Peyer's patch (tissue), 4 donors: ENCODE measurements around the gene BRINP1. TPM values are rescaled to one million over a fixed set of nuclear protein-coding genes. Genes with fewer than 3 reads are reported as not detected.
A peak's percentile ranks its signal among the peaks of the same experiment; 100 is the strongest.

Experiments
- DNase-seq, 3 donors: peaks; one replicate each; pipeline ENCODE4 v3.0.0-alpha.2; 2017 to 2019
- H3K27ac ChIP-seq, 4 donors: fragments of 200-600 bp; sonication (generic); one replicate each; pipeline ENCODE4 v1.5.1; 2016 to 2019
- H3K27me3 ChIP-seq, 2 donors: fragments of 200-600 bp; sonication (generic); one replicate each; pipeline ENCODE4 v1.5.1; 2019
- H3K36me3 ChIP-seq, 3 donors: fragments of 200-600 bp; sonication (generic); one replicate each; pipeline ENCODE4 v1.5.1; 2016 to 2019
- H3K4me1 ChIP-seq, 4 donors: fragments of 200-600 bp; sonication (generic); one replicate each; pipeline ENCODE4 v1.5.1; 2016 to 2019
- H3K4me3 ChIP-seq, 4 donors: fragments of 200-600 bp; sonication (generic); 1 replicate in 3 of 4; 2 replicates in 1 of 4; pipeline ENCODE4 v1.5.1; 2016 to 2019; ENCODE audit warnings: mild to moderate bottlenecking in 1 of 4
- H3K9me3 ChIP-seq, 4 donors: fragments of 200-600 bp; sonication (generic); one replicate each; pipeline ENCODE4 v1.5.1; 2016 to 2019; ENCODE audit warnings: mild to moderate bottlenecking in 1 of 4
- POLR2A ChIP-seq, 2 donors: fragments of 450-650 bp; IDR thresholded peaks; one replicate each; pipeline ENCODE4 v1.5.1; 2017; ENCODE audit warnings: antibody characterized with exemption in 2 of 2, mild to moderate bottlenecking in 2 of 2, moderate library complexity in 2 of 2
- total RNA-seq, 4 donors: library from RNA; depleted of rRNA; stranded (reverse); fragments of >200 nt; gene quantifications; one replicate each; pipeline ENCODE4 v1.1.0, GENCODE V29; 2016
- TF ChIP-seq, protein P1 (sequence below), 6 experiments: fragments of 450-650 bp in 4 of 6; fragments of 200-600 bp in 2 of 6; sonication (generic) in 1 of 6; IDR thresholded peaks; one replicate each; pipeline ENCODE4 v1.5.1; 2017 to 2019; ENCODE audit warnings: antibody characterized with exemption in 6 of 6, mild to moderate bottlenecking in 3 of 6, moderate library complexity in 1 of 6

The BRINP1 gene
- total RNA-seq, 4 donors from 2014 or later, result 0.47 TPM; not detected in 3

DNA sequence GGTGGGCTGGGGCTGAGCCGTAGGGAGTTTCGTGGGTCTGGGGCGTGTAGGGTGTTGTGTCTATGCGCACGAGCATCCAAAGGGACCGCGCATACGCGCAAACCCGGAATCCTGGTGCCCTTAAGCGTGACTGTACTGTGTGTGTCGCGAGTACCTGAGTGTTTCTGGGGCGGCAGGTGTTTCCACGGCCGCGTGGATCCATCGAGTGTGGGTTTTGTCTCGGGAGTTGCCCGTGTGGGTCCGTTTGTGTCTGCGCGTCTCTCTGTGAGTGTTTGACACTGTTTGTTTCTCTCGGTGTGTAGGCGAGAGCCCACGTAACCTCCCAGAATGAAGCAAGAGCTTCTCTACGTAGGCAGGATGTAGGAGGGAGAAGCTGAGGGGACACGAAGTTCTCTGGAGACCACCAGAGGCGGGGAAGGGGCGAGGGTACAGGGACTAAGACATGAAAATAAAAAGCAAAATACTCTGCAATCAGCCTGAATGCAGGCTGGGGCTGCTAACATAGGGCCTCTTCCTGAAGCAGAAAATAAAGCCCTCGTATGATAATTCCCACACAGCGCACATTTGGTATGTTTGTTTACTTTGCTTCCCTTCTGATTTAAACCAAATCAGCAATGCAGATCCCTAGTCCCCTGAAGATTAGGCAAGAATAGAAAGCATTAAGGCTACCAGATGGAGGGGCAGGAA is 588 bp upstream of the BRINP1 start:
- peak overlapping the region in 1 of 4 donors; percentile 46 for H3K4me3 ChIP-seq
- H3K27ac ChIP-seq, result no peak overlapping the region
- H3K36me3 ChIP-seq, result no peaks in the 10 kb centered on the region
- TF ChIP-seq POLR2A (IDR thresholded peaks at IDR 0.05), result no peak
- no peaks in the 10 kb centered on the region for H3K9me3 ChIP-seq
- DNase-seq, result no peak
- H3K27me3 ChIP-seq, result peaks cover 0 to 12% of the 10 kb centered on the region in 2 donors
- H3K4me1 ChIP-seq, result peaks cover 0 to 9% (median 0%) of the 10 kb centered on the region in 4 donors

- H3K9me3 ChIP-seq, result no peaks in the 10 kb centered on the region
- H3K36me3 ChIP-seq, result no peaks in the 10 kb centered on the region
- peaks cover 0 to 9% (median 0%) of the 10 kb centered on the region in 4 donors for H3K4me1 ChIP-seq
- no peak overlapping the region for H3K27ac ChIP-seq
- DNase-seq, result no peak
- TF ChIP-seq, protein P1, sequence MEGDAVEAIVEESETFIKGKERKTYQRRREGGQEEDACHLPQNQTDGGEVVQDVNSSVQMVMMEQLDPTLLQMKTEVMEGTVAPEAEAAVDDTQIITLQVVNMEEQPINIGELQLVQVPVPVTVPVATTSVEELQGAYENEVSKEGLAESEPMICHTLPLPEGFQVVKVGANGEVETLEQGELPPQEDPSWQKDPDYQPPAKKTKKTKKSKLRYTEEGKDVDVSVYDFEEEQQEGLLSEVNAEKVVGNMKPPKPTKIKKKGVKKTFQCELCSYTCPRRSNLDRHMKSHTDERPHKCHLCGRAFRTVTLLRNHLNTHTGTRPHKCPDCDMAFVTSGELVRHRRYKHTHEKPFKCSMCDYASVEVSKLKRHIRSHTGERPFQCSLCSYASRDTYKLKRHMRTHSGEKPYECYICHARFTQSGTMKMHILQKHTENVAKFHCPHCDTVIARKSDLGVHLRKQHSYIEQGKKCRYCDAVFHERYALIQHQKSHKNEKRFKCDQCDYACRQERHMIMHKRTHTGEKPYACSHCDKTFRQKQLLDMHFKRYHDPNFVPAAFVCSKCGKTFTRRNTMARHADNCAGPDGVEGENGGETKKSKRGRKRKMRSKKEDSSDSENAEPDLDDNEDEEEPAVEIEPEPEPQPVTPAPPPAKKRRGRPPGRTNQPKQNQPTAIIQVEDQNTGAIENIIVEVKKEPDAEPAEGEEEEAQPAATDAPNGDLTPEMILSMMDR (IDR thresholded peaks at IDR 0.05), result no peak
- TF ChIP-seq POLR2A (IDR thresholded peaks at IDR 0.05), result no peak
- no peak overlapping the region for H3K4me3 ChIP-seq
- H3K27me3 ChIP-seq, result peaks cover 0 to 12% of the 10 kb centered on the region in 2 donors
These were observed 1.1 kb downstream of the BRINP1 start for GRCh38 chr9:119368179-119368578.

- DNase-seq, result no peak
- TF ChIP-seq, protein P1 (IDR thresholded peaks at IDR 0.05), result no peak
- H3K4me1 ChIP-seq, result peaks cover 0 to 9% (median 0%) of the 10 kb centered on the region in 4 donors
- H3K27me3 ChIP-seq, result peaks cover 0 to 12% of the 10 kb centered on the region in 2 donors
- H3K4me3 ChIP-seq, result no peak overlapping the region
- H3K27ac ChIP-seq, result no peak overlapping the region
- H3K36me3 ChIP-seq, result no peaks in the 10 kb centered on the region
- no peaks in the 10 kb centered on the region for H3K9me3 ChIP-seq
These were observed 1.6 kb downstream of the BRINP1 start for GRCh38 chr9:119367683-119368075.

DNA sequence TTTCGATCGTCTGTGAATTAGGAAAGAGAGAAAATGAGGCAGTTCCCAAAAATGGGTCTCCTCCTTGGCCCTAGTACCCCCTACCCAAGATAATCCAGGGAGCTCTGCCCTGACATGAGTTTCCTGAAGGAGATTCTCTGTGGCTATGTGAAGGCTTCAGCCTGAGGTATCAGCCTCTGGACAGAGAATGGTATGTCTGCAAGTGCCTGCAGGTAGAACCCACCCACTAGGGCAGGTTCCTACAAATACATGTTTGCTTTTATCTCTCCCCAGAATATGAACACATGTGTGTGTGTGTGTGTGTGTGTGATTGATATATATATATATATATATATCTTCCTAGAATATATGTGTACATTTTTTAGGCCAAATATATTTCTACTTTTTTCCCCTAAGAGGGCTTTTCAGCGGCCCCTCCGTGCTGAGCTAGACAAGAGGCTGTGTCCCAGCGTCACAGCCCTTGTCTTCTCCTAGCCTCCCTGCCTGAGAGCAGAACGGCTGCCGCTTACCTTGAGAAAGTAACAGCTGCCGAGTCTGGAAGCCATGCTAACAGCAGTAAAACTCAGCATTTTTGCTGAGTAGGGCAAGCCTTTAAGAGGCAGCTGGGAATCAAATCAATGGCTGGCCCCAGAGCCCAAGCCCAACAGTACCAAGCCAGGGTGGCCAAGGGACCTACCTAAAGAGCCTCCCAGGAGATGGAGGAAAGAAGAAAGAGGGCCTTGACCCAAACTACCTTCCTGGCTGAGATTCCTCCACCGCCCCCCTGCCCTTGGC is 2.1 kb downstream of the BRINP1 start:
- no peak for DNase-seq
- Histone ChIP-seq H3K9me3 (no peaks in the 10 kb centered on the region), H3K36me3 (no peaks in the 10 kb centered on the region), H3K27ac (no peak overlapping the region), H3K4me1 (peaks cover 0 to 9% (median 0%) of the 10 kb centered on the region in 4 donors), H3K27me3 (peaks cover 0 to 12% of the 10 kb centered on the region in 2 donors), H3K4me3 (no peak overlapping the region)
- TF ChIP-seq POLR2A (IDR thresholded peaks at IDR 0.05), result no peak
- TF ChIP-seq, protein P1 (IDR thresholded peaks at IDR 0.05), result no peak

GRCh38 chr9:119365291-119366027 is 3.8 kb downstream of the BRINP1 start:
- peaks cover 0 to 9% (median 0%) of the 10 kb centered on the region in 4 donors for H3K4me1 ChIP-seq
- H3K4me3 ChIP-seq, result no peak overlapping the region
- H3K27ac ChIP-seq, result no peak overlapping the region
- no peak for DNase-seq
- H3K9me3 ChIP-seq, result no peaks in the 10 kb centered on the region
- H3K27me3 ChIP-seq, result peaks cover 0 to 12% of the 10 kb centered on the region in 2 donors
- TF ChIP-seq POLR2A (IDR thresholded peaks at IDR 0.05), result no peak
- TF ChIP-seq, protein P1 (IDR thresholded peaks at IDR 0.05), result peak in 2 of 6 experiments; percentile 10 to 23
- H3K36me3 ChIP-seq, result no peaks in the 10 kb centered on the region
